HG03108 (cell line): ENCODE data around the gene SKI.

Experiments
- ATAC-seq: cut with Tn5 transposase; IDR thresholded peaks from one replicate; pipeline ENCODE4 v1.9.1; 2021; ENCODE audit warnings: moderate library complexity; ENCODE audit not compliant: unreplicated experiment

The SKI gene

GRCh38 chr1:2304921-2305681, 77.0 kb downstream of the SKI start:
- no peak for ATAC-seq

- no peak for ATAC-seq
Observed at GRCh38 chr1:2306151-2306978, 78.2 kb downstream of the SKI start.

DNA sequence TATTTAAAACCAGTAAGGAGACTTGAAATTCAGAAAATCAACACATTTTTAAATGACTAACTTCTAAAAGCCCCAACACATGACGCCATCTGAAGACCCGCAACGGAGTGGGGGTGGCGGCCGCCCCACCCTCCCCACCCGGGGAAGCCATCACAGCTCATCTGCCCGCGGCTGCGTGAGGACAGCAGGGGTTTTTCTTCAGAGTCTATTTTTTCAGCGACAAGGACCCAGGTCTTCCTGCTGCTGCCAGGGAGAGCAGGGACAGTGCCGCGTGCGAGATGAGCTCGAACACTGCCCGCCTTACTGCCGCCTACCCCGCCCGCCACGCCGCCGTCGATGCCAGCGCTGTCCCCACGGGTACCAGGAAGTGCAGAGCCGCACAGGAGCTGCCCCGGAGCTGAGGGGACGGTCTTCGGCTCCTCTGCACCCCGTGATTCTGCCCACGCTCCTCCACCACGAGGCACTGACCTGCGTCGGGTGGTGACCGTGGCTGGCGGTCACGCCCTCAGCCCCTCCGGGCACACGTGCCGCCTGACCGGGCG, 79.0 kb downstream of the SKI start:
- no peak for ATAC-seq

DNA sequence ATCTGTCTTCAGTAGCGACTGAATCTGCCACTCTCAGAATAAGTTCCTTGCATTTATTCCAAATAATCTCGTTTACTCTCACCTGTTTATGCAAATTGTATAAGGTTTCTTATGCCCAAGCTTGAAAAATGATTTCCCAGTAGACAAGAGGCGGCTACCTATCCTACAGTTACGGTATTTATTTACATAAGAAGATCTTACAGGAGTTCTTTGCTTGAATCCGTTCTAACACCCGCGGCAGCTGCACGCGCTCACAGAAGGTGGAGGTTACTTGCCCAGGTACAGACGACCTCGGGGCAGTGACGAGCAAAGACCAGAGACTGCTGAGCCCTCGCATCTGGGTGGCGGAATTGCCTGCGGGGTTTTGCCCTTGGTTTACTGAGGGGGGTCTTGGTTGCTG, 79.9 kb downstream of the SKI start:
- no peak for ATAC-seq

DNA sequence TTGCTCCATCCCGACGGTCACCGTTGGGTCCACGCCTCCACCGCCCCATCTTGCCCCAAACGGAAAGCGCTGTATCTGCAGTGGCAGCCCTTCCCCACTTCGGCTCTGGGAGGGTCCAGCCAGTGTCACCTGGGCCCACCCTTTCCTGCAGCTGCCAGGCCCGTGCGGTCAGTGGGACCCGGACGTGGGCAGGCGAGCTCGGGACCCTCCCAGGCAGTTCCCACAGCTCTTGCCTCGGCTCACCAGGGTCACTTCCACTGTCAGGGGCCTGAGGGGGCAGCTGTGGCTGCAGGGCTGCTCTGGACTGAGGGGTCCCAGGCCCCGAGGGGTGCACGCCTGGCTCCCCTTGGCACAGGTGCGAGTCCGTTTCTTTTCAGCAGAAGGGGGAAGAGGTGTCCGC, 80.7 kb downstream of the SKI start:
- no peak for ATAC-seq

DNA sequence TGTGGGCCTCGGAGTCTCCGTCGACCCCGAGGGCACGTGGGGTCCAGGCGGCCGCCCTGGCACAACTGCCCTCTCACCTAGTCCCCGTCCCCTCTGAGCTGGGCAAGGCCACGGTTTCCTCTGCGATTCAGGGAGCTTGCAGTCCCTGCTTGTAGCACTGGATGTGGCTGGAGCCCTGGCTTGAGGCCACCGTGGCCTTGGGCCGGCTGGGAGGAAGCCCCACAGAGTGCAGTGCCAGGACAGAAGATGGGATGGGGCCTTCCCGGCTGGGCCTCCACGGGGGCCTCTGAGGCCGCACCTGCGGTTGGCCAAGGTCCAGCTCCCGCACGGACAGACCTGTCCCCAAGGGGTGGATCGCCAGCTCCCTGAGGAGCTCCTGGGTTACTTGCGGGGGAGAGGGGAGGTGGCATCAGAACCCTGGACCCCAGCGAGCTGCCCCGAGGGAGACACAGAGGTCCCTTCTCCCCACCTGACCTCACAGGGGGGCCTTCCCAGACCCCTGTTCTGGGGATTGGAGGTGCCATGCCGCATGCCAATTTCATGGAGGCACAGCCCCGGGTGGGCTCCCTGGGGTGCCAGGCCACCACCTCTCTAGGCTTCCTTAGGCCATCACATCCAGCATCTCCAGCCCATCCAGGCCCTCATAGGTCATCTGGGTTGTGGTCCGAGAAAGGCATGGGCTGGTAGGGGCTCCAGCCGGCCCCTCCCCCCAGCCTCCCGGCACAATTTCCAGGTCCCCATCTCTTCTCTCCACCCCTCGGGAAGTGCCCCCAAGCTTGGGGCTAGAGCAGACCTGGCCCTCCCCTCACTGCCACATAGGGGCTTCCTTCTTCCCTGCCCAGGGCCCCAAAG, 82.4 kb downstream of the SKI start:
- no peak for ATAC-seq

DNA sequence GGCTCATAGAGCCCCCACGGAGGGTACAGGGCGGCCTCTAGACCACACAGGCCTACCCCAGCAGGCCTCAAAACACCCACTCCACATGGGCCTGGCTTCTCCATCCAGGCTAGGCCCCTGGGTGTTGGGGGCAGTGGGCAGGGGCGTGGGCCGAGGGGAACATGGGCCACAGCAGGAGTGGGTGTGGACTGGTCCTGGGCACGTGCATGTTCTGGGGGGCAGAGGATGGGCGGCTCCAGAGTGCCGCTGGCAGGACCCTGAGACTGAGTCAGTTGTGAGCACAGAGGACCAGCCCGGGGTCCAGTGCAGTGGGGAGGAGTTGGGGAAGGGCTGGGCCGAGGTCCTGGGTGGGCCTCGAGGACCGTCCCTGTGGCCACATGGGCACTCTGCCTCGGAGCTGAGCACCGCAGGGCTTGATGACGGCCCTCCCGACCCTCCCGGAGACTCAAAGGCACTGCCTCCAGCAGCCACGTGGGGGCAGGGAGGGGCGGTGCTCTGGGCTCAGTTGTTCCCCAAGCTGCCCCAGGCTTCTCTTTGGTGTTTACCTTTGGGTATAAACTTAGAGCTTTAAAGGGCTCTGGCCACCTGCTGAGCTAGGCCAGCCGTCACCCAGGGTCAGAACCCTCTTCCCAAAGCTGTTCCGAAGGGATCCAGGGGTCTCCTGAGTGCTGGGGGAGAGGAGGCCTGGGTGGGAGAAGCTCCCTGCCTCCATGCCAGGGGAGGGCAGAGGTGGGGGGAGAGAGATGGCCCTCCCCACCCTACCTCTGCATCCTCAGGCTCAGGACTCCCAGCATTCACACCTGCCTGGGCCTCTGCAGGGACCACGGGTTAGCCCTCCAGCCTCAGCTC, 83.3 kb downstream of the SKI start:
- ATAC-seq = no peak

DNA sequence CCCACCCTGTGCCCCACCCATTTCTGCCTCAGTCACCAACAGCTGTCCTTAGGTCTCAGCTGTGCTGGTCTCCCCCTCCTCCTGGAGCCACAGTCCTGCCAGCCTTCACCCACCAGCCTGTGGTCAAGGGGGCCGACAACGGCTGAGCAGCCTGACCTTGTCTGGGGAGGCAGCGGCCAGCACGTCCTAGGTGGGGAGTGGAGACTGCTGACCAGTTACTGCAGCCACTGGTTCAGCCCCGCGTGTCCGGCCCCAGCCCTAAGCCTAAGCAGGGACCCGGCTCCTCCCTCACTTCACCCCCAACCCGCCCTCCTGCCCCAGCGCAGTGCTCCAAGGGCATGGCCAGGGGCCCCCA, 84.0 kb downstream of the SKI start:
- ATAC-seq = no peak

DNA sequence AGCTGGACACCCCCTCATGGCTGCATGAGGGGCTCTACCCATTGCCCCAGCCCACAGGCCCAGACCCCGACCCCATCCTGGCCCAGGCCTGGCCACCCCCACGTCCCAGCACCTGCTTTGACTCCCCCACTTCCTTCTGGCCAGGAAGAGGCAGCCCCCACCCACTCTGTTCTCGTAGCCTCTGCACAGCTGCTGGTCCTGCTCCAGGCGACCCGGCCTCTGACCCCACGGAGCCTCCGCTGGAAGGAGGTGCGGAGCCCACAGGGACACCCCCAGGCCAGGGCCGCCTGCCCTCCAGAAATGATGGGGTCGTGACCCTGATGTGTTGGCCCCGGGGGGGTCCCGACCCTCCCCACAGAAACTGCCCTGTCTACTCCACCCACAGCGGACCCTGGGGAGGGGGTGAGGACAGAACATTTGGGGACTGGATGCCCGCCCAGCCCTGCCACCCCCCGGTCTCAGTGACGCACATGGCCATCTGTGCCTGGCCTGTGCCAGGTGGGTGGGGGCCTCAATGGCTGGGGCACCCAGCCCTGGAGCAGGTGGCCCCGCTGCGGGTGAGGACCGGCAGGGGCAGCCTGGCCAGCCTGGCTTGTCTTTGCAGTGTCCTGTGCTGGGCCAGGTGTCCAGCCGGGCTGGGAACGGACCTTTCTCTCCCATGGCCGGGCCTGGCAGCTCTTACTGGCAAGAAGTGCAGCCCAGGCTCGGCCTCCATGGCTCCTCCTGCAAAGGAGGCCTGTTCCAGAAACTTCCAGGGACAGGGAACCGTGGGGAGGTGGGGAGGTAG, 84.6 kb downstream of the SKI start:
- no peak for ATAC-seq

DNA sequence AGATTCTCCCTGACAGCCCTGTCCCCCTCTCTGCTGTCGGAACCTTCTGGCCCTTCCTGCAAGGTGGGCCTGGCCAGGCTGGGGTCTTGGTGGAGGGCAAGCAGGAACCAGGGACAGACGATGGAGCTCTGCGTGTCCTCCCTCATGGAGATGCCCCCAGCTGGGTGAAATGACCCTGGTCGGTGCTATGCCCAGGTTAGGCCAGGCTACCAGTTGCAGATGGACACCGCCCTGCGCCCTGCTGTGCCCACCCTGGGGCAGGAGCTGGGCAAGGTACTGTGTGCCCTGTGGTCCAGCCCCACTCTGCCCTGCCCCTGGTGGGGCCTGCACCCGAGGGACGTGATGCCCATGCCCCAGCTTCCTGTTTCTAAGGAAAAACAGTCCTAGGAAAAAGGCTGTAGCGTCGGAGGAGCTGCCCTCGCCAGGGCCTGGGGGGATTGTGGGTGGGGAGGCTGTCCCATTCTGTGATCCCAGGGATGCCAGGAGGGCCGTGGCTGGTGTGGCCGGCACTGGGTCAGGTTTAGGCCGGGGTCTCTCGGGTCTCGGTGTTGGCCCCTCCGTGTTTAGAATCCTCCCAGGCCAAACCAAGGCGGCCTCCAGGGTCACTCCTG, 85.6 kb downstream of the SKI start:
- ATAC-seq = no peak

GRCh38 chr1:2314273-2314802, 86.2 kb downstream of the SKI start:
- no peak for ATAC-seq

GRCh38 chr1:2314803-2315673, 86.9 kb downstream of the SKI start:
- no peak for ATAC-seq

- ATAC-seq = no peak
Observed at GRCh38 chr1:2315674-2316450, 87.7 kb downstream of the SKI start.

DNA sequence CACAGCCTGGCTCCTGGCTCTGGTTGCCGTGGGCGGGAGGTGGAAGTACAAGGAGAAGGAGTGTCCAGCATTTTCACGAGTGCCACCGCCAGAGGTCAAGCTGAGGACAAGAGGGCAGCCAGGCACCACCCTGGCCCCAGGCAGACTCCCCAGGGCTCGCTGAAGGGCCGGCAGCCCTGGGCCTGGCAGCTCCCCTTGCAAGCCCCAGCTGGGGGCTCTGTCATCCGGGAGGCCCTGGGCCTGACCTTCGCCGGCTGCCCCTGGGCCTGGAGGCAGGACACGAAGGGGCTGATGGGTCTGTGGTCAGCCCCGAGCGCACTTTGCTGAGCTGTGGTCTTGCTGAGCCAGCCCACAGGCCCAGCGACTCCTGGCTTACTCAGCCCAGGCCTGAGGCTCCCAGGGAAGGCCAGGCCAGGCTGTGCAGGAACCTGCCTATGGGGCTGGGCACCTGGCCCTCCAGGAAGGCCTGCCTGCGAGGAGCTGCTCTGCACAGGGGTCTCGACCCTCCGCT, 88.4 kb downstream of the SKI start:
- ATAC-seq = no peak

GRCh38 chr1:2317230-2318065, 89.3 kb downstream of the SKI start:
- no peak for ATAC-seq
